Stimulated activated CD4-positive, alpha-beta T cell treated with anti-CD3 and anti-CD28 coated beads, Interleukin-1b, Interleukin-23, amount 100 ng/mL, for 24 hours (primary cell): ENCODE measurements around the gene EEF2KMT.
"Not testable (repeated sequence)": the region's sequence is repeated elsewhere in the genome, so short reads cannot be mapped to it uniquely, and the experiment has no call there.

Source experiments
- DNase-seq, 4 experiments: peaks; one replicate each; pipeline ENCODE4 v3.0.0-alpha.2; 2020; ENCODE audit warnings: low read depth in 4 of 4, low spot score in 1 of 4

EEF2KMT gene

DNA sequence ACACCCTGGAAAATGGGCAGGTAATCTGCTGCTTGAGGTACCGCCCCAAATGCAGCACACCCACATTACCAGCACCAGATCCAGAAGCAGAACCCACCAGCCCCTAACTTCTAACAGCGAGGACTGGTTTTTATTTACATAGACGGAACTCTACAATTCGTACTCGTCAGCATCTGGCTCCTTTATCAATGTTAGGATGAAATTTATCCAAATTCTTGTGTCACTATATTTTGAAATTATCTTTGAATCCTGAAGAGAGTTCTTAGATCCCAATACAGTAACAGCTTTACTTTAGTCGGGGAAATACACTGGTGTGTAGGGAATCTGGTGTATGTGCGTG lies 26.3 kb downstream of the EEF2KMT start:
- no peak for DNase-seq

DNA sequence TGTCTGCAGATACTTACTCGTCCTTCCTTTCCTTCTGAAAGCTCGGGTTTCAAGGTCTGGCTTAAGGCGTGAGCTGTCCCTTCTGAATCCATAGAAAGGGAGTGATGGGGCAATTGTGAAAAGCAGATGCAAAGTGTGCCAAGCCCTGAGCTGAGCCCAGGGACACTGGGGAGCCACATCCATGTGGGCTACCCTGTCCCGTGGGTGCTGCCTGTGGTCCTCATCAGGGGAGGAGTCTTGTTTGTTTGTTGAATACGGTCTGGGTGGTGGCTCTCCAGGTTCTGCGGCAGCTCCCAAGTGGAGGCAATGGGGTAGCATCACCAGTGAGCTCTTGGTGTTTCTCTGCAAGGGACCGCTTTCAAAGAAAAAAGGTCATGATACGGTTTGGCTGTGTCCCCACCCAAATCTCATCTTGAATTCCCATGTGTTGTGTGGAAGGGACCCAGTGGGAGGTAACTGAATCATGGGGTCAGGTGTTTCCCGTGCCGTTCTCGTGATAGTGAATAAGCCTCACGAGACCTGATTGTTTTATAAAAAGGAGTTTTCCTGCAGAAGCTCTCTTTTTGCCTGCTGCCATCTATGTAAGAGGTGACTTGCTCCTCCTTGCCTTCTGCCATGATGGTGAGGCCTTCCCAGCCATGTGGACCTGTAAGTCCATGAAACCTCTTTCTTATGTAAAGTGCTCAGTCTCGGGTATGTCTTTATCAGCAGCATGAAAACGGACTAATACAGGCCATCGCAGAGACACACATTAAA lies 27.0 kb downstream of the EEF2KMT start:
- DNase-seq = no peak

DNA sequence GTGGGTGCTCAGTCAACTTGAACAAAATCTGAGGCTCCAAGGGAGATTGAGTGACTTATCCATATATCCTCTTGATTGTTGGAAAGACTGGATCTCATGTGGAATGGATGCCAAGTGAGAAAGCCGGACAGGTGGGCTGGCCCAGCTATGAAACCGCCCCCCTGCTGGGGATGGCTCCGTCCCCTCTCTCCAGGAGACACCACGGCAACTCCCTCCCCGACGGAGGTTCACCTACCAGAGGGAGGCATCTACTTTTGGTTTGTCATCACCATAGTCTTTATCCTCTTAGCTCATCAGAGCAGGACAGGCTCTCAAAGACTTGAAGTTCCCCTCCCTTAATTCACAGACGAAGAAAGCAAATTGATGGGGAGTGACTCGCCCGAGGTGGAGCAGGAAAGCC lies 27.7 kb downstream of the EEF2KMT start:
- no peak for DNase-seq

DNA sequence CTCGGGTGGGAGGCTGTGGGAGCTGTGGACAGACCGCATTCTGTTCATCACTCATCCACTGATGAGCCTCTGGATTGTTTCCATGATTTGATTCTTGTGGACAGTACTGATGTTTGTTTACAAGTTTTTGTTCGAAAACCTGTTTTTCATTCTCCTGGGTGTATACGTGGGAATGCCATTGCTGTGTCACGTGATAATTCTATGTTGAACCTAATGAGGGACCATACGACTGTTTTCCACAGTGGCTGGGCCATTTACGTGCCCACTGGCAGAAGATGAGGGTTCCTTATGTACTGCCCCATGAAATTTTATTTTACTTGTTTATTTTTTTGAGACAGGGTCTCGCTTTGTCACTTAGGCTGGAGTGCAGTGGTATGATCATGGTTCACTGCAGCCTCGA lies 28.5 kb downstream of the EEF2KMT start:
- DNase-seq = no peak

DNA sequence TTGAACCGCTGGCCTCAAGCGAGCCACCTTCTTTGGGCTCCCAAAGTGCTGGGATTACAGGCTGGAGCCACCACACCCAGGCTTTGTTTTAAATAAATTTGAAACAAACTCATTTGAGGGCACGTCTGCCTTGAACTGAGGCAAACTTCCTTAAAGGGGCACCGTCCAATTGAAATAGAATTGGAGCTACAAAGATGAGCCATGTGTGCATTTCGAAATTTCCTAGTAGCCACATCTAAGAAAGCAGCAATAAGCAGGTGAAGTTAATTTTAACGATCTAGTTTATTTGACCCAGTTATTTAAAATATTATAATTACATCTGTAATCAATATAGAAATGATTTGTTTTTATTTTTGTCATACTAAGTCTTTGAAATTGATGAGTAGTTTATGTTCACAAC lies 31.1 kb downstream of the EEF2KMT start:
- no peak for DNase-seq

DNA sequence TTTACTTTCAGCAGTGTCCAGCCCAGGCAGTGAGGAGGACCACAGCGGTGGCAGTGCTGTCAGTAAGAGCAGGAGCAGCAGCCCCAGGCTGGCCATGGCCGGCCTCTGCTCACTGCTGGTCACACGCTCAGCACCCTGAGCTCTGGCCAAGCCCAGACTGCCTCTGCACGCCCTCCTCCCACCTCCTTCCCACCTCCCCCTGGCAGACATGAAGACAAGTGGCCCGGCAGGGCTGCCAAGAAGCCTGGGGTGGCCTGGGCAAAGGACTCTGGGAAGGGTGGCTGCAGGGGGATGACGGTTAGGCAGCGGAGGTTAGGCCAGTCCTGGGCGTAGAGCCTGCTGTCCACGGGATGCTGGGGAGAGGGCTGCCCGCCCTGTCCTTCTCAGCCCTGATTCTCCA lies 31.8 kb downstream of the EEF2KMT start, which contains the start of gene C16orf89:
TSS of gene C16orf89 (minus strand) at position 144 of the 400 bp plus-strand sequence. CDS start at position 96, 48 bp downstream.
- DNase-seq = no peak

DNA sequence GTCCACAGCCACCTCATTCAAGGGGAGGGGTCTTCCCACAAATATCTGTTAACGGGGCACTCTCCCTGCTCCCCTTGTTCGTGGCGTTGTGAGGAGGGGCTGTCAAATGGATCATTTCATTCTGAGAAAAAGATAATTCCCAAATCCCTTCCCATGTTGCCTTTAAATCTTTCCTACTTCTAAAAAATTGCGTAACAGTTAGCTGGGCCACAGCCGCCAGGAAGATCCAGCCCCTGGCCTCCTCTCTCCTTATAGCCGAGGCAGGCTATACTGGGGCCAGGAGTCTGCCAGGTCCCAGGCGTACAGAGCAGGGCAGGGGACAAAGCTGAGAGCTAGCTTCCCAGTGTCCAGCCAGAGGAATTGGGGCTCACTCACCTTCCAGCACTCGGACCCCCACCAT lies 32.3 kb downstream of the EEF2KMT start:
- DNase-seq = no peak

DNA sequence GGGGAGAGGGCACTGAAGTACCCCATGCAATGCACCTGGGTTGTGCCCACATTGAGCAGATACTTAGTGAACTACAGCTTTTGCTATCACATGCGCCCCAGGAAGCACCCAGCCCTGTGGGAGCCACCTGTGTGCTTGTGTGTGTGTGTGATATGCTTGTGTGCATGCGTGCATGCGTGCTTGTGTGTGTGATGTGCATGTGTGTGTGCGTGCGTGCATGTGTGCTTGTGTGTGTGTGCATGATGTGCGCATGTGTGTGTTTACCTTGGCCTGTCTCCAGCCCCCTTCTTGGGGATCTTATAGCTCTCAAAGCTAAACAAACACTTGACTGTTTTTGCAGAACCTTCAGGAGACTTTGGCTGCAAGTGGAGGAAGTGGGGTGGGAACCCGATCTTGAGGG lies 32.7 kb downstream of the EEF2KMT start:
- no peak for DNase-seq

DNA sequence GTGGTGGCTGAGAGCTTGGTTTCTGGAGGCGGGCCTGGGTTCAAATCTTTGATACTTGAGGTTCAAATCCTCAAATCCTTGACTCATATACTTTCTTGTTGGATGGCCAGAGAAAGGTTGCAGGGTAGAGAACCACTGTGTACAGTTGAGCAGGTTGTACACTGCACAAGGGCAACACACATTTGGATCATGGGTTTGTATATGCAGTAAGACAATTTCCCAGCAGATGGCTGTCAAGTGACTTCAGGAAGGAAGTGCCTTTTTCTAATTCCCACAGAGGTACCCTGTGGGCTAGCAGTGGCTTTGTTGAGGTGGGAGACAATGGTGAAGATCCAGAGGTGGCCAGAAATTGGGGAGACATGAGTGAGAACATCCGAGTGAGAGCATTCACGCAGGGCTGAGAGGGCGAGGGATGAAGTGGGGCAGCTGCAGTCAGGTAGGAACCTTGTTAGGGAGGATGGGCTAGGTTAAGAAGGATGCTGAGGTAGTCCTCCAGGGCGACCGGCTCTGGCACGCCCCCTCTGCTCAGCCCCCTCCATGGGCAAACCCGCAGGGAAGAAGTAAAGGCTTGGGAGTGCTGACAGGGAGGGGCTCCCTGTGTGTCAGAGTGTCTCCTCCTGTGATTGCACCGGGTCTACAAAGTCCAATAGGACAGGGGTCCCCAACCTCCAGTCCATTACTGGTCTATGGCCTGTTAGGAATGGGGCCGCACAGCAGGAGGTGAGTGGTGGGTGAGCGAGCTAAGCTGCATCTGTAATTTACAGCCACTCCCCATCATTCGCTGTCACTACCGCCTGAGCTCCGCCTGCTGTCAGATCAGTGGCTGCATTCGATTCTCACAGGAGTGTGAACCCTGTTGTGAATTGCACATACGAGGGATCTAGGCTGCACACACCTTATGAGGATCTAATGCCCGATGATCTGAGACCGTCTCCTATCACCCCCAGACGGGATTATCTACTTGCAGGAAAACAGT lies 34.5 kb downstream of the EEF2KMT start:
- no peak for DNase-seq

DNA sequence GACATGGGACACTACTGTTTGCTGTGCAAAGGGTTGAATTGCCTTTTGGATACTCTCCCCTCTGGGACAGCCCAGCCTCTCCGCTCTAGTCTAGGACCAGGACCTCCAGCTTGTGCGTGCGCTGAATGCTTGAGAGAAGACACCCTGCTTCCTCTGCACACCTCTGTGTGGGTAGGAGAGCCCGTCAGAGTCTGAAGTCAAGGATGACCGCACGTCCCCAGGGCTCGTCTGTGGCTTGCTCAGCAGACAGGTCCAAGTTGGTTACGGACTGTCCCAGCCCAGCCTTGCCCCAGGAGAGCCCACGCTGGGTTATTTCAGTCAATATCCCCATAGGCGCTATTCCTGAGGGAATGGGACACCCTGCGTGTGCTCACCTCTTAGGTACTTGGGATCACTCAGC lies 35.5 kb downstream of the EEF2KMT start:
- DNase-seq = no peak

DNA sequence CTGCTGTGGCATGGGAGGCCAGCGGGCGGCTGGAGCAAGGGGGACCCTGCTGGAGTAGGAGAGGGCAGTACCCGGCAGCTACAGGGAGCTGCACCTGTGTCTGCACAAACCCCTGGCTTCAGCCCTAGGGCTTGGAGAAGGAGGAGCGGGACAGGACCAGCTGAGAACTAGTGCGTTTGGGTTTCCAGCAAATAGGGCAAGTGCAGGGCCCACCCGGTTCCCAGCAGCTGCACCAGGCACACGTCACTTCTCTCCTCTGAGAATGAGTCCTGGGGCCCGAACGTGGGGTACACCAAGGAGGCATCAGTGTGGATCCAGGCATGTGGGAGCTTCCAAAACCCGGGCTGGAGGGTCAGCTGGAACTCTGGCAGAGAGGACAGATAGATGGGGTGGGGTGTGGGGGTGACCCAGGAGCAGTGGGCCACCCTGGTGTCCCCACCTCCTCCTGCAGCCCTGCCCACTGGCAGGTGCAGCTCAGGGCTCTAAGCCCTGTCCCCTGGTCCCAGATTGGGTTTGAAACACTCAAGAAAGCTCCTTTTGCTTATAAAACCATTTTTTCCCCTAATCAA lies 37.4 kb downstream of the EEF2KMT start:
- DNase-seq = no peak

DNA sequence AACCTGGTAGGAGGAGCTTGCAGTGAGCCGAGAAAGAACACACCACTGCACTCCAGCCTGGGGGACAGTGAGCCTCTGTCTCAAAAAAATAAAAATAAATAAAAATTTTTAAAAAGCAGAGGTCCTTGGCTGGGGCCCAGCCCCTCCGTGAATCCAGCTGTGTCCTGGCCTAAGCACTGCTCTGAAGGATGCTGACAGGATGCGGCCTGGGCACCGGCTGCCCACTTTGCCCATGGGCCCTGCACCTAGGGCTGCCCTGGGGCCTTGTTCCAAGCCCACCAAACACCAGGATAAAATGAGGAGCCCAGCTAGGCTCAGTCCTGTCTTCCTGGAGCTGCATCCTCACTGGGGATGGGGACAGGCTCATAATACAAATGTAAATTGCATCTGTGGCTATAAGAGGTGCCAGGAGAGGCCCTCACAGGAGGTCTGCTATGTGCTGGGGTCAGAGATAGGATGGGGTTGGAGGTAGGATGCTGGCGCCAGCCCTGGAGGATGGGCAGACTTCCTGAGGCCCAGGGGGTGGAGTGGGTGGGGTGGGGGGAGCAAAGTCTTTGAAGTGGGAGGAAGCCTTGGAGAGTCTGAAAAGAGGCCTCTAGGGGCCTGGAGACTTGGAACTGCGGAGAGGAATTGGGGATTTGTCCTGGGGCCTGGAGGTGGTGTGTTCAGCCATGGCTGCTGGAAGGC lies 38.1 kb downstream of the EEF2KMT start:
- no peak for DNase-seq

DNA sequence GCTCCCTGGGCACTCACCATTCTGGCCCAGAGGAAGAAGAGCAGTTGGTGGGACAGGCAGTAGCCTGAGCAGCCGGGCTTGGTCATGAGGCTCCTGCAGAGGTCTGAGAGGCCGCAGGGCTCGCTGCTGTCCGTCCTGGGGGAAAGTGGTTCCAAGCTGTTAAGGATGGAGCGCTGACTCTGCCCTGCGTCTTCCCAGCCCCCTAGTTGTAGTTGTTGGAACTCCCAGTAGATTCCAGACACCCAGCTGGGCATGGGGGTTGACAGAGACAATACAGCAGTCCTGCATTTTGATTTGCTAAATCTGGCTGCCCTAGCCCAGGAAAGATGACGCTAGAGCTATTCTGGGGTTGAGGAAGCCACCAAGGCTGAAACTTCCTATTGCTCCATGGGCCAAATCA lies 39.1 kb downstream of the EEF2KMT start:
- no peak for DNase-seq

DNA sequence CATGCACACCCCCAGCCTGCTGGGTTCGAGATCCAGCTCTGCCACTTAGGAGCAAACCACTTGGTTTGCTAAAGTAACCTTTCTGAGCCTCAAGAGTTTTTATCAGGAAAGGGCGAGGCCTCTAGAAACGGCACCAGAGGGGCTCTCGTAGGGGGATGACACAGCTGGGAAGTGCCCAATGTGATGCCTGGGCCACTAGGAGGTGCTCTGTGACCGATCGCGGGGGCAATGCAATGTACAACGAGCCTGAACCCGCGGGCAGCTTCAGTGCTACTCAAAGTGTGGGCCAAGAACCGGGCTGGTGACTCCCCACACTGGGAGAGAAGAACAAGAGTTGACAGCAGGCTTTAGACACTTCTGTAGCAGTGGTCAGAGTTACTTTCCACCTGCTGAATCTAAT lies 41.2 kb downstream of the EEF2KMT start:
- DNase-seq = peak in 1 of 4 experiments; percentile 21

DNA sequence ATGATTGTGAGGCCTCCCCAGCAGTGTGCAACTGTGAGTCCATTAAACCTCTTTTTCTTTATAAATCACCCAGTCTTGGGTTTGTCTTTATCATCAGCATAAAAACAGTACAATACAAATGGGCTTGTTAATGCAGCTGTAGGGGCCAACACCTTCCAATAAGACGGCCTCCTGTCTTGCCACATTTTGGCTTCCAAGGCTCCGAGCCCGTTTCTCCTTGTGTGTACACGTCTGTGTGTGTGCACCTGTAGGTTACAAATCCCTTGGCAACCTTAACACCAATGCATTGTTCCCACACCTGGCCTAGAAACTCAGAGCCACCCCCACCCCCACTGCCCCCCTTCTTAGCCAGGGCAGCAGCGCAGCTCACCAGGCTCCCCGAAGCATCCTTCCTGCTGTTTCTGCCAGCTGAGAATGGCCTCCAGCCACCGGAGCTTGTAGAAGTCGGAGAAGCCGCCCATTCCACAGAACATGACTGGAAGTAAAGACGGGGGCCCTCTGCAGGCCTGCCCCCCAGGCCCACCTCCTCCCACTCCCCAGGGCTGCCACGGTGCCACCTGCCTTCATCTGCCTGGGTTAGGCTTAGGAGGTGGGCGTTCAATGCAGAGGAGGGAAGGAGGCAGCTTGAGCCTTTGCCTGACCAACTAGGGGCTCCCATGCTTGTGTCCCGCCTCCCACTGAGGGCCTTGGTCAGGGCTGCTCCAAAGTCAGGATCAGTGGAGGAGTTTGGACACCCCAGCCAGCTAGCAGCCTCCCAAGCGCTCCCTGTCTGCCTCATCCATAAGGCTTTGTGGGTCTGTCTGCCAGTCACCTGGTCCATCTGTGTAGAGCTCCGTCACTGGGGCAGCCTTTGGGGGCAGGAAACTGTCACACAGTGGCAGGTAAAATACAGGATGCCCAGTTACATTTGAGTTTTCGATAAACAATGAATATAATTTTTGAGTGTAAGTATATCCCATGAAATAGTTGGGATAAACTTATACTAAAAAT lies 42.4 kb downstream of the EEF2KMT start:
- DNase-seq = no peak

DNA sequence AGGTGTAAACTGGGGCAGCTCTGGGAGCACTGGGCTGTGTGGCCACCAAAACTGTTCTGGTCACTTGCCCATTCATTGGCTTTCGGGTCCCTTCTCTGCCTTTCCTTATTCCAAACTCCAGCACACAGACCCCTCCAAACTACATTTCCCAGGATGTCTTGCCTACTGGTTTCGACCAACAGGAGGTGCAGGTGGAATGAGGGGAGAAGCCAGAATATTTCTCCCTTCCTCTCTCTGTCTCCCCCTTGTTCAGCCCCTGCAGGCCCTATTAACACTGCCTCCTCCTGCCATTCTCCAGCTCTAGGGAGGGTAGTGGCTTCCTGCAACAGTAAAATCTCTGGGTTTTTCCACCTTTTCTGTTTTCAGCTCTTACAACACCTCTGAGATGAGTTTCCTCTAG lies 50.7 kb downstream of the EEF2KMT start:
- DNase-seq = no peak

DNA sequence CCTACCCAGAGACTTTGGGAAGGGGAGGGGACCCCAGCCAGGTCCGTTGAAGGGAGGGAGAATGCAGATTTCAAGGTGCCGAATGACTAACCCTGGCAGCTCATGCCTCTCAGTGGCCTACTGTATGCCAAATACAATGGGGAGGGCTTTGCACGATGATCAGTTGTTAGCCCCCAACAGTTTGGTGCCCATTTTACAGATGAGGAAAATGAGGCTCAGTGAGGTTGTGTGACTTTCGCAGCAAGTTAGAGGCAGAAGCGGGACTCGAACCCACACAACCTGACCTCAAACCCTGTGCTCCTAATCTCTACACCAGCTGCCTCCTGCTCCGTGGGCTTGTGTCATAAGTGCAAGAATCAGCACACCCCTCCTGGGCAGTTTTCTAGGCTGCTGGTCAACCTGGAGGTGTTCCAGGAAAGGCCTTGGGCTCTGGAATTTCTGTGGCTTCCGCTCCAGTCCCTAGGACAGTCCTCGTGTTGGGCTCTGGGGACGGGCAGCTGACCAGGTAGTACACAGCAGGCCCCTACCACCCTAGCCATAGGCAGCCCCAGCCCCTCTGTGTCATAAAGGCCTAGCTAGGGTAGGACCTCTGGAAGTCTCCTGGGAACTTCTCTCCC lies 52.0 kb downstream of the EEF2KMT start:
- DNase-seq = no peak

DNA sequence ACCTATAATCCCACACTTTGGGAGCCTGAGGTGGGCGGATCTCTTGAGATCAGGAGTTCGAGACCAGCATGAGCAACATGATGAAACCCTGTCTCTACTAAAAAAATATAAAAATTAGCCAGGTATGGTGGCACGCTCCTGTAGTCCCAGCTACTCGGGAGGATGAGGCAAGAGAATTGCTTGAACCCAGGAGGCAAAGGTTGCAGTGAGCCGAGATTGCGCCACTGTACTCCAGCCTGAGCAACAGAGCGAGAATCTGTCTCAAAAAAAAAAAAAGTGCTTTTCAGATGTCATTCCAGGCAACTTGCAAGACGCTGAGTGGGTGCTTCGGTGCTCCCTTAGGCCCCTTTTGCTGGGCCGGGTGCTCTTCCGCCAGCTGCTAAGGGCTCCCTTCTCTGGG lies 53.0 kb downstream of the EEF2KMT start:
- not testable (repeated sequence) for DNase-seq

DNA sequence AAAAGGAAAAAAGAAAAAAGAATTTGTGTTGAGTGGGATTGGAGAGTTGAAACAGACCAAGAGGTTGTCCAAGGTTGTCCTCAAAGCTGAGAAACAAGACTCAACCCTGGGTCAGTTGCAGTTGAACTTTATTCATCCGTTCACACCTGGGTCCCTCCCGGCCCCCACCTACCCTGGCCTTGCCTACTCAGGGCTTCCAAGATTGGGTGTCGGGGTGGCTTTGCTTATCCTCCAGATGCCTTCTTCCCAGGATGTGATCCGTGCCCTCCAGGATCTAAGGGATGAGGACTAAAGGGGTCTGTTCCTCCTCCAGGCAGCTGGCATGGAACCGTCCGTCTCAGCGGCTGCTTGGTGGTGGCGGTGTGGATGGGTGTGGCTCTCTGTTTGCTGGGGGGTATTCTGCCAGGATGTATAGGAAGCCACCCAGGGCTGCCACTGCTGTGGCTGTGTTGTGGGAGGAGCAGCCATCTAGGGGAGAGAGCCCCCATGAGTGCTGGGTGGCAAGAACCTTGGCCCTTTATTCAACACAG lies 53.5 kb downstream of the EEF2KMT start:
- DNase-seq = no peak
